H9 (cell line): ENCODE measurements around the gene ARID3A. TPM values are rescaled to one million over a fixed set of nuclear protein-coding genes. Genes with fewer than 3 reads are reported as not detected.

ENCODE experiments used
- DNase-seq: peaks from one replicate; pipeline ENCODE4 v3.0.0-alpha.2; 2017
- H2AFZ ChIP-seq: one replicate; pipeline ENCODE4 v1.6.1; 2013; ENCODE audit warnings: mild to moderate bottlenecking, low read length, control low read depth, moderate library complexity
- H2AK5ac ChIP-seq: 2 replicates; pipeline ENCODE4 v1.6.1; 2013; ENCODE audit warnings: low read length, control low read depth, mixed read lengths; ENCODE audit not compliant: insufficient read length
- H2BK120ac ChIP-seq: one replicate; pipeline ENCODE4 v1.6.1; 2013; ENCODE audit warnings: low read depth, mild to moderate bottlenecking, low read length, control low read depth, inconsistent platforms; ENCODE audit not compliant: poor library complexity, severe bottlenecking
- H2BK12ac ChIP-seq: 2 replicates; pipeline ENCODE4 v1.6.1; 2013; ENCODE audit warnings: low read length, control low read depth, mixed read lengths, low read depth; ENCODE audit not compliant: insufficient read length
- H2BK15ac ChIP-seq: 2 replicates; pipeline ENCODE4 v1.6.1; 2013; ENCODE audit warnings: low read depth, low read length, control low read depth
- H2BK20ac ChIP-seq: one replicate; pipeline ENCODE4 v1.6.1; 2013; ENCODE audit warnings: low read depth, mild to moderate bottlenecking, low read length, control low read depth, inconsistent platforms; ENCODE audit not compliant: poor library complexity, severe bottlenecking
- H2BK5ac ChIP-seq: 2 replicates; pipeline ENCODE4 v1.6.1; 2013; ENCODE audit warnings: low read length, control low read depth, mixed read lengths; ENCODE audit not compliant: insufficient read length
- H3K14ac ChIP-seq: 2 replicates; pipeline ENCODE4 v1.6.1; 2013; ENCODE audit warnings: low read length, control low read depth; ENCODE audit not compliant: insufficient read depth
- H3K18ac ChIP-seq: 2 replicates; pipeline ENCODE4 v1.6.1; 2013; ENCODE audit warnings: low read depth, mild to moderate bottlenecking, mixed read lengths, low read length, control low read depth; ENCODE audit not compliant: insufficient read length
- H3K23ac ChIP-seq: 2 replicates; pipeline ENCODE4 v1.6.1; 2013; ENCODE audit warnings: low read length, control low read depth, mixed read lengths, low read depth; ENCODE audit not compliant: insufficient read length
- H3K23me2 ChIP-seq: 2 replicates; pipeline ENCODE4 v1.6.1; 2013; ENCODE audit warnings: low read depth, mild to moderate bottlenecking, mixed read lengths, low read length, control low read depth; ENCODE audit not compliant: insufficient read length, poor library complexity, severe bottlenecking
- H3K27ac ChIP-seq: 2 replicates; pipeline ENCODE4 v1.5.1; 2013; ENCODE audit warnings: low read length, control low read depth, mixed read lengths, low read depth; ENCODE audit not compliant: insufficient read length
- H3K27me3 ChIP-seq: 2 replicates; pipeline ENCODE4 v1.6.1; 2013; ENCODE audit warnings: low read length, control low read depth, inconsistent platforms; ENCODE audit not compliant: insufficient read depth
- H3K4ac ChIP-seq: 2 replicates; pipeline ENCODE4 v1.6.1; 2013; ENCODE audit warnings: low read depth, mild to moderate bottlenecking, control low read depth, inconsistent platforms, low read length, moderate library complexity
- H3K4me1 ChIP-seq: 2 replicates; pipeline ENCODE4 v1.6.1; 2013; ENCODE audit warnings: low read length, control low read depth, inconsistent platforms; ENCODE audit not compliant: insufficient read depth
- H3K4me2 ChIP-seq: 2 replicates; pipeline ENCODE4 v1.6.1; 2013; ENCODE audit warnings: low read length, control low read depth, mixed read lengths; ENCODE audit not compliant: insufficient read length, insufficient read depth
- H3K56ac ChIP-seq: 2 replicates; pipeline ENCODE4 v1.6.1; 2013; ENCODE audit warnings: low read depth, mild to moderate bottlenecking, mixed read lengths, low read length, control low read depth; ENCODE audit not compliant: insufficient read length
- H3K79me1 ChIP-seq: 2 replicates; pipeline ENCODE4 v1.6.1; 2013; ENCODE audit warnings: low read depth, mild to moderate bottlenecking, moderate library complexity, low read length, control low read depth, inconsistent platforms; ENCODE audit not compliant: insufficient read depth, poor library complexity, severe bottlenecking
- H3K79me2 ChIP-seq: 2 replicates; pipeline ENCODE4 v1.6.1; 2013; ENCODE audit warnings: low read length, control low read depth, inconsistent platforms; ENCODE audit not compliant: insufficient read depth
- H3K9ac ChIP-seq: 2 replicates; pipeline ENCODE4 v1.6.1; 2013; ENCODE audit warnings: low read length, control low read depth, mixed read lengths; ENCODE audit not compliant: insufficient read length; ENCODE audit errors: extremely low read depth
- H3K9me3 ChIP-seq: one replicate; pipeline ENCODE4 v1.6.1; 2013; ENCODE audit warnings: low read depth, low read length, inconsistent platforms; ENCODE audit not compliant: control insufficient read depth
- H3T11ph ChIP-seq: one replicate; pipeline ENCODE4 v1.6.1; 2013; ENCODE audit warnings: mild to moderate bottlenecking, low read length, control low read depth, inconsistent platforms
- H4K20me1 ChIP-seq: one replicate; pipeline ENCODE4 v1.6.1; 2013; ENCODE audit not compliant: control insufficient read depth, insufficient read length, insufficient read depth
- H4K5ac ChIP-seq: 2 replicates; pipeline ENCODE4 v1.6.1; 2013; ENCODE audit warnings: low read depth, mild to moderate bottlenecking, mixed read lengths, low read length, control low read depth; ENCODE audit not compliant: insufficient read length
- H4K8ac ChIP-seq: replicated peaks from 2 replicates; pipeline ENCODE4 v1.6.1; 2013; ENCODE audit warnings: low read length, control low read depth, mixed read lengths, low read depth; ENCODE audit not compliant: insufficient read length
- H4K91ac ChIP-seq: 2 replicates; pipeline ENCODE4 v1.6.1; 2013; ENCODE audit warnings: low read depth, mild to moderate bottlenecking, moderate library complexity, mixed read lengths, low read length, control low read depth; ENCODE audit not compliant: insufficient read length
- H3K27ac Mint-ChIP-seq, 3 experiments: 2 replicates in 2 of 3; 3 replicates in 1 of 3; pipeline ENCODE4 v1.8.0; 2020 to 2021; ENCODE audit warnings: mixed read lengths in 3 of 3, mild to moderate bottlenecking in 1 of 3, moderate library complexity in 1 of 3
- H3K27me3 Mint-ChIP-seq: 2 replicates; pipeline ENCODE4 v1.8.0; 2021; ENCODE audit warnings: low read depth, mild to moderate bottlenecking, moderate library complexity, mixed read lengths
- H3K36me3 Mint-ChIP-seq, 3 experiments: 2 replicates in 2 of 3; 3 replicates in 1 of 3; pipeline ENCODE4 v1.8.0; 2020 to 2021; ENCODE audit warnings: low read depth in 3 of 3, mixed read lengths in 3 of 3; ENCODE audit not compliant: insufficient read depth in 1 of 3
- H3K4me1 Mint-ChIP-seq, 2 experiments: 2 replicates each; pipeline ENCODE4 v1.8.0; 2020; ENCODE audit warnings: mixed read lengths in 2 of 2
- H3K4me3 Mint-ChIP-seq, 2 experiments: 2 replicates in 1 of 2; 3 replicates in 1 of 2; pipeline ENCODE4 v1.8.0; 2020 to 2021; ENCODE audit warnings: mild to moderate bottlenecking in 2 of 2, mixed read lengths in 2 of 2, moderate library complexity in 1 of 2
- H3K9me3 Mint-ChIP-seq, 2 experiments: 2 replicates in 1 of 2; 3 replicates in 1 of 2; pipeline ENCODE4 v1.8.0; 2020; ENCODE audit warnings: mild to moderate bottlenecking in 2 of 2, mixed read lengths in 2 of 2, moderate library complexity in 1 of 2
- CTCF ChIP-seq: fragments of 200-600 bp; sonication (generic); conservative IDR thresholded peaks from 3 replicates; pipeline ENCODE4 v1.8.0; 2021; ENCODE audit warnings: antibody characterized with exemption, mild to moderate bottlenecking
- WGBS: extraction: QIAGEN DNeasy Blood & Tissue Kit; methylation state at CpG from one replicate; pipeline ENCODE4 v1.1.7; 2013; ENCODE audit warnings: missing lambda C conversion rate, low lambda C conversion rate, mixed read lengths; ENCODE audit not compliant: insufficient read length; ENCODE audit errors: extremely low coverage; 5-methylcytosine and 5-hydroxymethylcytosine counted together
- total RNA-seq: library from RNA; stranded (reverse); gene quantifications from 2 replicates; pipeline ENCODE4 v1.2.1, GENCODE V29; 2021

ARID3A gene
- total RNA-seq, 1 experiment from 2014 or later = 98.3 TPM

- Histone ChIP-seq H4K5ac (no peak overlapping the region), H2BK5ac (no peak overlapping the region), H3K14ac (no peak overlapping the region), H3K23ac (no peak overlapping the region), H3K23me2 (no peaks in the 10 kb centered on the region), H3K56ac (no peak overlapping the region), H2AFZ (no peak overlapping the region), H4K20me1 (no peaks in the 10 kb centered on the region), H2BK15ac (no peak overlapping the region), H3K9me3 (no peaks in the 10 kb centered on the region), H3K4me2 (no peak overlapping the region), H3K4me1 (no peaks in the 10 kb centered on the region; the same call in 1 of the 2 replicates), H4K91ac (no peak overlapping the region), H3K4ac (no peak overlapping the region), H2BK20ac (no peak overlapping the region), H3K27me3 (no peaks in the 10 kb centered on the region), H3K79me1 (peaks cover 13% of the 10 kb centered on the region), H2BK12ac (no peak overlapping the region), H3K18ac (no peak overlapping the region), H2BK120ac (no peak overlapping the region), H3K27ac (no peak overlapping the region), H3K9ac (no peak overlapping the region), H2AK5ac (no peak overlapping the region), H4K8ac (no peak overlapping the region), H3K79me2 (peaks cover 6% of the 10 kb centered on the region; the same call in 1 of the 2 replicates), H3T11ph (no peak overlapping the region)
- H3K36me3 Mint-ChIP-seq = peaks cover 2 to 19% (median 15%) of the 10 kb centered on the region in 3 experiments; a peak in 4 of 7 replicates
- no peak for DNase-seq
- H3K27ac Mint-ChIP-seq = no peak overlapping the region
- H3K9me3 Mint-ChIP-seq = no peaks in the 10 kb centered on the region
- no peak for TF ChIP-seq CTCF
- WGBS = no CpG with 5 or more reads among the region's 14 CpGs
- H3K4me3 Mint-ChIP-seq = no peak overlapping the region
- no peaks in the 10 kb centered on the region; the same call in 1 of the 2 replicates for H3K27me3 Mint-ChIP-seq
- H3K4me1 Mint-ChIP-seq = peaks cover 0 to 29% of the 10 kb centered on the region in 2 experiments; a peak in 2 of 4 replicates
These were observed 23.2 kb upstream of the ARID3A start for GRCh38 chr19:902446-903226.
